ENCODE results near the gene SPRR4. TPM values are rescaled to one million over a fixed set of nuclear protein-coding genes. Genes with fewer than 3 reads are reported as not detected.

Gene SPRR4
- total RNA-seq, 1 donor from 2014 or later, result not detected

GRCh38 chr1:152946651-152947256 lies 23.7 kb upstream of the SPRR4 start, which contains the start of gene SPRR5:
Gene SPRR5, plus strand, starts transcription at chr1:152947206. Its CDS starts 1,349 bp downstream, at chr1:152948555.
- intact Hi-C loops (cut with micrococcal nuclease), result no loop called here
- Histone ChIP-seq H3K4me1 (no peaks in the 10 kb centered on the region), H3K9me3 (replicated peaks) (no peaks in the 10 kb centered on the region), H3K36me3 (no peaks in the 10 kb centered on the region), H3K4me3 (no peak within 1 kb of the TSS), H3K27me3 (ENCODE audit: low read depth) (peaks cover 15% of the 10 kb centered on the region), H3K27ac (replicated peaks) (no peak within 1 kb of the TSS)
- DNase-seq, result no peak
- TF ChIP-seq CTCF (IDR thresholded peaks at IDR 0.05; ENCODE audit: borderline replicate concordance), result no peak

- no peak overlapping the region for H3K27ac ChIP-seq (replicated peaks)
- no peaks in the 10 kb centered on the region for H3K9me3 ChIP-seq (replicated peaks)
- no peaks in the 10 kb centered on the region for H3K4me1 ChIP-seq
- no peak for DNase-seq
- no peak for TF ChIP-seq CTCF (IDR thresholded peaks at IDR 0.05; ENCODE audit: borderline replicate concordance)
- H3K27me3 ChIP-seq (ENCODE audit: low read depth), result peaks cover 13% of the 10 kb centered on the region
- intact Hi-C loops (cut with micrococcal nuclease), result loop anchor here (2.0 kb wide), 1 partner anchor 31 kb away; no protein-coding TSS in a partner anchor
- H3K36me3 ChIP-seq, result no peaks in the 10 kb centered on the region
- no peak overlapping the region for H3K4me3 ChIP-seq
Observed at GRCh38 chr1:152951711-152952110, 18.7 kb upstream of the SPRR4 start.

GRCh38 chr1:152953761-152954160 lies 16.7 kb upstream of the SPRR4 start:
- intact Hi-C loops (cut with micrococcal nuclease), result loop anchor here (2.0 kb wide), 1 partner anchor 29 kb away; no protein-coding TSS in a partner anchor
- no peak for TF ChIP-seq CTCF (IDR thresholded peaks at IDR 0.05; ENCODE audit: borderline replicate concordance)

GRCh38 chr1:152954436-152954835 lies 16.0 kb upstream of the SPRR4 start:
- DNase-seq, result no peak
- intact Hi-C loops (cut with micrococcal nuclease), result no loop called here
- Histone ChIP-seq H3K27ac (replicated peaks) (no peak overlapping the region), H3K27me3 (ENCODE audit: low read depth) (peaks cover 4% of the 10 kb centered on the region), H3K9me3 (replicated peaks) (no peaks in the 10 kb centered on the region), H3K4me3 (no peak overlapping the region), H3K4me1 (no peaks in the 10 kb centered on the region), H3K36me3 (no peaks in the 10 kb centered on the region)
- no peak for TF ChIP-seq CTCF (IDR thresholded peaks at IDR 0.05; ENCODE audit: borderline replicate concordance)

More at GRCh38 chr1:152953761-152954160, 16.7 kb upstream of the SPRR4 start:
- H3K9me3 ChIP-seq (replicated peaks), result no peaks in the 10 kb centered on the region
- H3K27me3 ChIP-seq (ENCODE audit: low read depth), result peaks cover 4% of the 10 kb centered on the region
- no peaks in the 10 kb centered on the region for H3K36me3 ChIP-seq
- no peak overlapping the region for H3K4me3 ChIP-seq
- no peaks in the 10 kb centered on the region for H3K4me1 ChIP-seq
- H3K27ac ChIP-seq (replicated peaks), result no peak overlapping the region
- DNase-seq, result no peak

GRCh38 chr1:152957561-152957960 lies 12.9 kb upstream of the SPRR4 start:
- no peaks in the 10 kb centered on the region for H3K27me3 ChIP-seq (ENCODE audit: low read depth)
- DNase-seq, result no peak
- intact Hi-C loops (cut with micrococcal nuclease), result no loop called here
- no peaks in the 10 kb centered on the region for H3K36me3 ChIP-seq
- H3K9me3 ChIP-seq (replicated peaks), result no peaks in the 10 kb centered on the region
- H3K4me3 ChIP-seq, result no peak overlapping the region
- TF ChIP-seq CTCF (IDR thresholded peaks at IDR 0.05; ENCODE audit: borderline replicate concordance), result no peak
- H3K27ac ChIP-seq (replicated peaks), result no peak overlapping the region
- no peaks in the 10 kb centered on the region for H3K4me1 ChIP-seq
